ENCODE results near the gene ADAM15. TPM values are rescaled to one million over a fixed set of nuclear protein-coding genes. Genes with fewer than 3 reads are reported as not detected.
A peak's percentile ranks its signal among the peaks of the same experiment; 100 is the strongest.

Gene ADAM15
- total and polyA plus RNA-seq, 2 donors (not counting 3 experiments of a cell fraction or from before 2014, with no cell fraction given) = 295 to 299 TPM

GRCh38 chr1:155006601-155007101 is 44.5 kb upstream of the ADAM15 start:
- POLR2A ChIA-PET = interaction anchor here (0.6 kb wide), 1 partner anchor 398 kb away, joined by 3 read pairs; no protein-coding TSS in a partner anchor
- Histone ChIP-seq H3K36me3 (ENCODE audit: control insufficient read depth in 2 of 2, extremely low read depth in 1 of 2, insufficient read depth in 2 of 2, low read length in 2 of 2) (no peaks in the 10 kb centered on the region), H3K27ac (ENCODE audit: insufficient read depth, low read depth, low read length) (no peak overlapping the region), H3K9me3 (replicated peaks; ENCODE audit: control insufficient read depth, insufficient read depth, low read length) (no peaks in the 10 kb centered on the region), H2AFZ (ENCODE audit: low read depth, low read length) (no peak overlapping the region), H3K4me2 (ENCODE audit: insufficient read depth, low read length) (no peak overlapping the region), H3K27me3 (ENCODE audit: control insufficient read depth in 2 of 2, insufficient read depth in 2 of 2, low read length in 2 of 2) (no peaks in the 10 kb centered on the region), H3K9me1 (replicated peaks; ENCODE audit: control insufficient read depth, extremely low read depth, insufficient read depth, low read length) (no peaks in the 10 kb centered on the region), H4K20me1 (replicated peaks; ENCODE audit: control insufficient read depth, extremely low read depth, insufficient read depth, low read length) (no peaks in the 10 kb centered on the region), H3K9ac (replicated peaks; ENCODE audit: extremely low read depth, insufficient read depth, low read length) (no peak overlapping the region), H3K4me1 (ENCODE audit: control insufficient read depth, extremely low read depth, insufficient read depth, low read length) (peaks cover 12% of the 10 kb centered on the region), H3K4me3 (replicated peaks in 1 of 3; ENCODE audit: insufficient read depth in 1 of 3, low read depth in 1 of 3, low read length in 3 of 3) (no peak overlapping the region), H3K79me2 (ENCODE audit: control insufficient read depth, insufficient read depth, low read length) (peaks cover 16% of the 10 kb centered on the region)
- dilution Hi-C loops (cut with MboI; ENCODE audit: extremely low pct_ligation_motif_present, low sequenced_read_pairs) (no loop called here), intact Hi-C loops (cut with micrococcal nuclease) (no loop called here)
- FAIRE-seq (peak; percentile 68), DNase-seq (ENCODE audit: low read depth, low spot score) (no peak)
- no TSS peak for BruUV-seq (replicated peaks)
- TF ChIP-seq JUN (IDR thresholded peaks at IDR 0.05; ENCODE audit: borderline replicate concordance, insufficient read depth, insufficient read length, low read depth) (no peak), FOS (IDR thresholded peaks at IDR 0.05; ENCODE audit: borderline replicate concordance, insufficient read depth, low read length) (no peak), POLR2AphosphoS5 (IDR thresholded peaks at IDR 0.05; ENCODE audit: insufficient read depth, low read depth, low read length) (no peak), GATA2 (IDR thresholded peaks at IDR 0.05; ENCODE audit: insufficient read depth, insufficient read length, low read depth, low read length) (no peak), MYC (IDR thresholded peaks at IDR 0.05; ENCODE audit: low read depth, low read length) (no peak), POLR2A (IDR thresholded peaks at IDR 0.05; ENCODE audit: low read depth, low read length) (no peak), EZH2 (IDR thresholded peaks at IDR 0.05; ENCODE audit: borderline replicate concordance, low read depth, low read length, severe bottlenecking) (no peak)
- TF ChIP-seq, protein P1, sequence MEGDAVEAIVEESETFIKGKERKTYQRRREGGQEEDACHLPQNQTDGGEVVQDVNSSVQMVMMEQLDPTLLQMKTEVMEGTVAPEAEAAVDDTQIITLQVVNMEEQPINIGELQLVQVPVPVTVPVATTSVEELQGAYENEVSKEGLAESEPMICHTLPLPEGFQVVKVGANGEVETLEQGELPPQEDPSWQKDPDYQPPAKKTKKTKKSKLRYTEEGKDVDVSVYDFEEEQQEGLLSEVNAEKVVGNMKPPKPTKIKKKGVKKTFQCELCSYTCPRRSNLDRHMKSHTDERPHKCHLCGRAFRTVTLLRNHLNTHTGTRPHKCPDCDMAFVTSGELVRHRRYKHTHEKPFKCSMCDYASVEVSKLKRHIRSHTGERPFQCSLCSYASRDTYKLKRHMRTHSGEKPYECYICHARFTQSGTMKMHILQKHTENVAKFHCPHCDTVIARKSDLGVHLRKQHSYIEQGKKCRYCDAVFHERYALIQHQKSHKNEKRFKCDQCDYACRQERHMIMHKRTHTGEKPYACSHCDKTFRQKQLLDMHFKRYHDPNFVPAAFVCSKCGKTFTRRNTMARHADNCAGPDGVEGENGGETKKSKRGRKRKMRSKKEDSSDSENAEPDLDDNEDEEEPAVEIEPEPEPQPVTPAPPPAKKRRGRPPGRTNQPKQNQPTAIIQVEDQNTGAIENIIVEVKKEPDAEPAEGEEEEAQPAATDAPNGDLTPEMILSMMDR (IDR thresholded peaks at IDR 0.05; ENCODE audit: extremely low read depth in 1 of 2, insufficient read depth in 1 of 2, low read depth in 1 of 2, low read length in 2 of 2) = no peak
- TF ChIP-seq, protein P2, sequence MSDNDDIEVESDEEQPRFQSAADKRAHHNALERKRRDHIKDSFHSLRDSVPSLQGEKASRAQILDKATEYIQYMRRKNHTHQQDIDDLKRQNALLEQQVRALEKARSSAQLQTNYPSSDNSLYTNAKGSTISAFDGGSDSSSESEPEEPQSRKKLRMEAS (IDR thresholded peaks at IDR 0.05; ENCODE audit: insufficient read depth, insufficient read length) = no peak
- CTCF ChIA-PET = interaction anchor here (0.6 to 4.3 kb wide), 5 partner anchors 8 to 79 kb away, joined by 3 to 40 read pairs (median 3); no protein-coding TSS in a partner anchor

Measured in endothelial cell of umbilical vein (primary cell).